Nephron progenitor cell (in vitro differentiated cells): ENCODE data around the gene HMGN3.

Experiments
- DNase-seq: peaks from one replicate; pipeline ENCODE4 v3.0.0; 2021
- H3K27ac Mint-ChIP-seq: 2 replicates; pipeline ENCODE4 v1.8.0; 2021; ENCODE audit warnings: mild to moderate bottlenecking, moderate library complexity, mixed read lengths
- H3K27me3 Mint-ChIP-seq: 2 replicates; pipeline ENCODE4 v1.8.0; 2021; ENCODE audit warnings: mild to moderate bottlenecking, low read depth, mixed read lengths; ENCODE audit not compliant: poor library complexity
- H3K36me3 Mint-ChIP-seq: 2 replicates; pipeline ENCODE4 v1.8.0; 2021; ENCODE audit warnings: low read depth, mixed read lengths
- H3K4me1 Mint-ChIP-seq: 2 replicates; pipeline ENCODE4 v1.8.0; 2021; ENCODE audit warnings: mixed read lengths
- H3K4me3 Mint-ChIP-seq: 2 replicates; pipeline ENCODE4 v1.8.0; 2021; ENCODE audit warnings: mild to moderate bottlenecking, moderate library complexity, mixed read lengths
- H3K9me3 Mint-ChIP-seq: 2 replicates; pipeline ENCODE4 v1.8.0; 2021; ENCODE audit warnings: mild to moderate bottlenecking, moderate library complexity, mixed read lengths
- TF ChIP-seq, protein P1 (sequence below): fragments of 200-600 bp; sonication (generic); IDR thresholded peaks from 2 replicates; pipeline ENCODE4 v1.5.0; 2021; ENCODE audit warnings: antibody characterized with exemption

Gene HMGN3

DNA sequence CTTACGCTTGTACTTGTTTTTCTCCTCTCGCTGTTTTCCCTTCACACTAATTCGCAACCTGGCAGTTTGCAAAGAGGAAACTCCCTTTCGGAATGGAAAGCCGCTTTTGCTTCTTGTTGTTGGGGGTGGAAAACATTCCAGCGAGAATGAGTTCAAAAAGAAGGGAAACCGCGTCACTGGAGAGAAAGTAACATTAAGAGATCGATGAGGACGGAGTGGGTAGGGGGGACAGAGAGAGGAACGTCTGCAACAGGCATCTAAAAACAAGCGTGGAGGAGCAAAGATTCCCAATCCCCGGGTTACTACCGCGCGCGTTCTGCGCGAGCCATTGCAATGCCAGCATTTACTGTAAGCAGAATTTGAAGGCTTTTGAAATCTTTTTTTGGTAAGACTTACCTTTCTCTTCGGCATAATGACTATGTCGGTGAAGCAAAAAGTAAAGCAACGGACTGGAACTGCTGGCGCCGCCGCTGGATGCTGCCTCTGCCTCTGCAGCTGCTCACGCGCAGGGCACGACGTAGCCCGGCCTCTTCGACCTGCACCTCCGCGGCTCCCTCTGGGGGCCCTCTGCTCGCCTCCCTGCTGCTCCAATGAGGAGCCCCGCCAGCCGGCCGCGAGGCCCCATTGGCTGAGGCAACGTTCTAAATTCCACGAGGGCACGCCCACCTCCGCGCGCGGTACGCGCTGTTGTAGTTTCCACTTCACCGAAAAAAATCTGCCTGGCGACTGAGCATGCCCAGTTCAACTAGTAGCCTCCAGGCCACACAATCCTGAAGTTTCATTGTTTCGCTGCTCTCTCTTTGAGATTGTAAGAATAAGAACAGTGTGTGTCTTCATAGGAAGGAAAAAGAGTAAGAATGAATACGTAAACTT, at the start of gene HMGN3:
Gene HMGN3 (minus strand): TSS at position 533 of the 873 bp plus-strand sequence.
- DNase-seq, result peak; percentile 89
- Mint-ChIP-seq H3K36me3 (peaks cover 35% of the 10 kb centered on the region), H3K4me1 (peaks cover 15% of the 10 kb centered on the region), H3K27me3 (no peaks in the 10 kb centered on the region), H3K9me3 (peaks cover 14% of the 10 kb centered on the region), H3K4me3 (peak within 1 kb of the TSS; percentile 96), H3K27ac (peak within 1 kb of the TSS; percentile 94)
- TF ChIP-seq, protein P1, sequence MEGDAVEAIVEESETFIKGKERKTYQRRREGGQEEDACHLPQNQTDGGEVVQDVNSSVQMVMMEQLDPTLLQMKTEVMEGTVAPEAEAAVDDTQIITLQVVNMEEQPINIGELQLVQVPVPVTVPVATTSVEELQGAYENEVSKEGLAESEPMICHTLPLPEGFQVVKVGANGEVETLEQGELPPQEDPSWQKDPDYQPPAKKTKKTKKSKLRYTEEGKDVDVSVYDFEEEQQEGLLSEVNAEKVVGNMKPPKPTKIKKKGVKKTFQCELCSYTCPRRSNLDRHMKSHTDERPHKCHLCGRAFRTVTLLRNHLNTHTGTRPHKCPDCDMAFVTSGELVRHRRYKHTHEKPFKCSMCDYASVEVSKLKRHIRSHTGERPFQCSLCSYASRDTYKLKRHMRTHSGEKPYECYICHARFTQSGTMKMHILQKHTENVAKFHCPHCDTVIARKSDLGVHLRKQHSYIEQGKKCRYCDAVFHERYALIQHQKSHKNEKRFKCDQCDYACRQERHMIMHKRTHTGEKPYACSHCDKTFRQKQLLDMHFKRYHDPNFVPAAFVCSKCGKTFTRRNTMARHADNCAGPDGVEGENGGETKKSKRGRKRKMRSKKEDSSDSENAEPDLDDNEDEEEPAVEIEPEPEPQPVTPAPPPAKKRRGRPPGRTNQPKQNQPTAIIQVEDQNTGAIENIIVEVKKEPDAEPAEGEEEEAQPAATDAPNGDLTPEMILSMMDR, result no peak

DNA sequence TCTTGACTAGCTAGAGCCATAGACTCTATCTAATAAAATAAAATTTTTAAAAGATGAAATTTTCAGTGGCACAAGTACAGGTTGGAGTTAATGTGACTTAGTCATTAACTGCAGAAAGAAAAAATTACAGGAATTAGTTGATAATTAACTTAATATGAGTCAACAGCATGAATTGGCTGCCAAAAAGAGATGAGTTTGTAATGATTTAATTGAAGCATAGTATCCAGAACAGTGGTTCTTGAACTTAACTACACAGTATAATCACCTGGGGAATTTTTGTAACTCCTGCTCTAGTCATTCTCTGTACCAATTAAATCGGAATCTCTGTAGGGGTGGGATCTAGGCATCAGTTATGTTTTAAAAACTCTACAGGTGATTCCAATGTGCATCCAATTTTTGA, 46.3 kb upstream of the HMGN3 start:
- peaks cover 9% of the 10 kb centered on the region for H3K9me3 Mint-ChIP-seq
- no peaks in the 10 kb centered on the region for H3K4me1 Mint-ChIP-seq
- H3K27ac Mint-ChIP-seq, result no peak overlapping the region
- no peaks in the 10 kb centered on the region for H3K36me3 Mint-ChIP-seq
- no peaks in the 10 kb centered on the region for H3K27me3 Mint-ChIP-seq
- TF ChIP-seq, protein P1, result no peak
- no peak for DNase-seq
- H3K4me3 Mint-ChIP-seq, result no peak overlapping the region

DNA sequence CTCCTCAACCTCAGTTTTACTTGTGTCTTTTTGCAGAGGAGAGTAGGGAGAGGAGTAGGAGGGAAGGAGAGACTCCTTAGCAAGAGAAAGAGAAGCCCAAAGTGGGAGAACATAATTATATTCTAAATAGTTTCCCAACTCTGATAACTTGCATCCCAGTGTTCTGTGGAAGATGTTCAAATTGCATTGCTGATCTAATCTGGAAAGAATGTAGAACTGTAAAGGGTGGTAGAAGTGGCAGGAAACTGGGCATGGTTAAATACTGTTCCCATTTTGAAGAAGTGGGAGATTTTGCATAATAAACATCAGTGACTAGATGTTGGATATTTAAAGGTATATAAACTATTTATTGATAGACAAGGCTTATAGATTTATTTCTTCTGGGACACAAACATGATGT, 42.6 kb upstream of the HMGN3 start:
- TF ChIP-seq, protein P1, result no peak
- H3K36me3 Mint-ChIP-seq, result no peaks in the 10 kb centered on the region
- no peaks in the 10 kb centered on the region for H3K27me3 Mint-ChIP-seq
- no peak for DNase-seq
- peaks cover 3% of the 10 kb centered on the region for H3K9me3 Mint-ChIP-seq
- H3K4me3 Mint-ChIP-seq, result no peak overlapping the region
- no peaks in the 10 kb centered on the region for H3K4me1 Mint-ChIP-seq
- H3K27ac Mint-ChIP-seq, result no peak overlapping the region

DNA sequence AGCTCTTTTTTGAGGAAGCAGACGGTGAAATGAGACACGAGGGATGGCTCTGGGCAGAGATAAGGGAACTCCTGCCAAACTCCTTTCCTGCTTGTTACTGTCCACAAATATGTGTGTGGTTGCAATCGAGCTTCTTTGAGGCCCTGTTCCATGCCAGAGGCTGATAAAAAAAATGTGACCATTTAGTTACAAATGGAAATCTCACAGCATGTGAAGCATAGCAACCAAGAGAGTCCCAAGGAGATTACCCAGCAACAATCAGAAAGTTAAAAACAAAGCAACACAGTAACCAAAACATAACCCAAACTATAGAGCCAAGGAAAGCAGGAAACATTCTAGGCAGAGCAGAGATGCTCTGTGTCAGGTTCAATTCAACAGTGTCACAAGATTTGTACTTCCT, 35.4 kb upstream of the HMGN3 start:
- DNase-seq, result no peak
- no peak overlapping the region for H3K4me3 Mint-ChIP-seq
- TF ChIP-seq, protein P1, result no peak
- H3K9me3 Mint-ChIP-seq, result no peaks in the 10 kb centered on the region
- no peaks in the 10 kb centered on the region for H3K4me1 Mint-ChIP-seq
- H3K27me3 Mint-ChIP-seq, result peaks cover 3% of the 10 kb centered on the region
- H3K27ac Mint-ChIP-seq, result no peak overlapping the region
- H3K36me3 Mint-ChIP-seq, result no peaks in the 10 kb centered on the region

DNA sequence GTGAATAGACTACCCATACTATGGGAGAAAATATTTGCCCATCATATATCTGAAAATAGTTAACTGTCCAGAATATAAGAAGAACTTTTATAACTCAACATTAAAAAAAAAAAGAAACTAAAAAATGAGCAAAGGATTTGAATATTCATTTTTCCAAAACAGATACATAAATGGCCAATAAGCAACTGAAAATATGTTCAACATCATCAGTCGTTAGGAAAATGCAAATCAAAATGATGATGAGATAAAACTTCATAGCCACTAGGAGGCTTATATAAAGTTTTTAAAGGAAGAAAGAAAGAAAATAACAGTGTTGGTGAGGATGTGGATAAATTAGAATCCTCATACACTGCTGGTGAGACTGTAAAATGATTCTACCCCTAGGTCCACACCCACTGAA, 32.6 kb upstream of the HMGN3 start:
- TF ChIP-seq, protein P1, result no peak
- Mint-ChIP-seq H3K27ac (no peak overlapping the region), H3K4me3 (no peak overlapping the region), H3K4me1 (no peaks in the 10 kb centered on the region), H3K9me3 (no peaks in the 10 kb centered on the region), H3K36me3 (no peaks in the 10 kb centered on the region), H3K27me3 (peaks cover 3% of the 10 kb centered on the region)
- DNase-seq, result no peak

DNA sequence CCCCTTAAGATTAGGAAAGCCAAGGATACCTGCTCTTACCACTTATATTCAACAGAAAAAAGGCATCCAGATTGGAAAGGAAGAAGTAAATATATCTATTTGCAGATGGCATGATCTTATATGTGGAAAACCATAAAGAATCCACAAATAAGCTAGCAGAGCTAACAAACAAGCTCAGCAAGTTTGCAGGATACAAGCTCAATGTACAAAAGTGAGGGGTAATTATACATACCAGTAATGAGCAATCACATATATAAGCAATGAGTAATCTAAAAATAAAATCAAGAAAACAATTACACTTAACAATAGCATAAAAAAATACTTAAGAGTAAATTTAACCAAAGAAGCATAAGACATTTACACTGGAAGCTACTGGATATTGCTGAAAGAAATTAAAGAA, 31.6 kb upstream of the HMGN3 start:
- no peaks in the 10 kb centered on the region for H3K36me3 Mint-ChIP-seq

More for the DNA sequence above, 31.6 kb upstream of the HMGN3 start:
- H3K4me1 Mint-ChIP-seq, result no peaks in the 10 kb centered on the region
- no peak overlapping the region for H3K27ac Mint-ChIP-seq
- DNase-seq, result no peak
- TF ChIP-seq, protein P1, result no peak
- peaks cover 3% of the 10 kb centered on the region for H3K27me3 Mint-ChIP-seq
- peaks cover under 1% of the 10 kb centered on the region for H3K9me3 Mint-ChIP-seq
- H3K4me3 Mint-ChIP-seq, result no peak overlapping the region
